ENCODE measurements around the gene CSNK1G2.

DNA sequence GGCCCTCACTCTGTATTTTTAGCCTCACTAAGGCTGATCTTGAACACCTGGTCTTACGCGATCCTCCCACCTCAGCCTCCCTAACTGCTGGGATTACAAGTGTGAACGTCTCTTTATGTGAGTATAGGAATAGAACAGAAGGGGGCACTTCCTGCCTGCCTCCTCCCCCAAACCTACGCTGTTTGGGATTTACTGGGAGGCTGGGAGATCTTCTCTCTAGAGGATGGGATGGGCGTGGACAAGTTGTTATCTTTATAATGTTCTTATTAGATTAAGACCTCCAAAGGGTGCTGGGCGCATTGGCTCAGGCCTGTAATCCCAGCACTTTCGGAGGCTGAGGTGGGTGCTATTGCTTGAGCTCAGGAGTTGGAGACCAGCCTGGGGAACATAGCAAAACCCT is 2.9 kb upstream of the CSNK1G2 start:
- TF ChIP-seq, protein P1, sequence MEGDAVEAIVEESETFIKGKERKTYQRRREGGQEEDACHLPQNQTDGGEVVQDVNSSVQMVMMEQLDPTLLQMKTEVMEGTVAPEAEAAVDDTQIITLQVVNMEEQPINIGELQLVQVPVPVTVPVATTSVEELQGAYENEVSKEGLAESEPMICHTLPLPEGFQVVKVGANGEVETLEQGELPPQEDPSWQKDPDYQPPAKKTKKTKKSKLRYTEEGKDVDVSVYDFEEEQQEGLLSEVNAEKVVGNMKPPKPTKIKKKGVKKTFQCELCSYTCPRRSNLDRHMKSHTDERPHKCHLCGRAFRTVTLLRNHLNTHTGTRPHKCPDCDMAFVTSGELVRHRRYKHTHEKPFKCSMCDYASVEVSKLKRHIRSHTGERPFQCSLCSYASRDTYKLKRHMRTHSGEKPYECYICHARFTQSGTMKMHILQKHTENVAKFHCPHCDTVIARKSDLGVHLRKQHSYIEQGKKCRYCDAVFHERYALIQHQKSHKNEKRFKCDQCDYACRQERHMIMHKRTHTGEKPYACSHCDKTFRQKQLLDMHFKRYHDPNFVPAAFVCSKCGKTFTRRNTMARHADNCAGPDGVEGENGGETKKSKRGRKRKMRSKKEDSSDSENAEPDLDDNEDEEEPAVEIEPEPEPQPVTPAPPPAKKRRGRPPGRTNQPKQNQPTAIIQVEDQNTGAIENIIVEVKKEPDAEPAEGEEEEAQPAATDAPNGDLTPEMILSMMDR (IDR thresholded peaks at IDR 0.05) = no peak
- no peak for TF ChIP-seq ZFX (IDR thresholded peaks at IDR 0.05; ENCODE audit: borderline replicate concordance)
